Naive thymus-derived CD4-positive, alpha-beta T cell (primary cell): ENCODE measurements around the gene COA7. TPM values are rescaled to one million over a fixed set of nuclear protein-coding genes. Genes with fewer than 3 reads are reported as not detected.
"Not testable (repeated sequence)": the region's sequence is repeated elsewhere in the genome, so short reads cannot be mapped to it uniquely, and the experiment has no call there.

Experiments used
- ATAC-seq: fragments of 150-1000 bp; cut with Tn5 transposase; 2 replicates; pipeline ENCODE4 v1.10.0; 2021; ENCODE audit warnings: mild to moderate bottlenecking, moderate library complexity
- CTCF ChIA-PET: fragments of 350-600 bp; sonication (Branson Sonifier 250); formaldehyde crosslinking; loops from one replicate; lab custom pipeline; 2021; ENCODE audit warnings: antibody characterized with exemption; lab: Charles Lee
- POLR2A ChIA-PET: fragments of 350-600 bp; sonication (Branson Sonifier 250); formaldehyde crosslinking; loops from one replicate; lab custom pipeline; 2021; ENCODE audit warnings: antibody characterized with exemption, inconsistent platforms; lab: Charles Lee
- DNase-seq, 9 donors: peaks; one replicate each; pipeline versions ENCODE4 v3.0.0 to v3.0.0-alpha.2; 2020 to 2022; ENCODE audit warnings: mixed read lengths in 1 of 9
- H3K27ac ChIP-seq: one replicate; pipeline ENCODE4 v1.7.0; 2013; ENCODE audit warnings: mild to moderate bottlenecking, low read depth, low read length, moderate library complexity
- H3K27me3 ChIP-seq, 2 donors: one replicate each; pipeline ENCODE4 v1.7.0; 2013; ENCODE audit warnings: low read length in 2 of 2, mild to moderate bottlenecking in 2 of 2, moderate library complexity in 2 of 2; ENCODE audit not compliant: control insufficient read depth in 2 of 2, insufficient read depth in 2 of 2
- H3K36me3 ChIP-seq, 3 experiments: 1 replicate in 2 of 3; 2 replicates in 1 of 3; pipeline ENCODE4 v1.7.0; 2013; ENCODE audit warnings: low read length in 3 of 3, mild to moderate bottlenecking in 3 of 3, moderate library complexity in 1 of 3; ENCODE audit not compliant: insufficient read depth in 3 of 3, control insufficient read depth in 2 of 3
- H3K4me1 ChIP-seq, 2 donors: one replicate each; pipeline ENCODE4 v1.7.0; 2013; ENCODE audit warnings: low read length in 2 of 2, mild to moderate bottlenecking in 2 of 2, moderate library complexity in 1 of 2; ENCODE audit not compliant: control insufficient read depth in 2 of 2, insufficient read depth in 2 of 2
- H3K4me3 ChIP-seq: 2 replicates; pipeline ENCODE4 v1.7.0; 2013; ENCODE audit warnings: mild to moderate bottlenecking, low read length
- H3K9me3 ChIP-seq, 3 experiments: 1 replicate in 2 of 3; 2 replicates in 1 of 3; pipeline ENCODE4 v1.7.0; 2013; ENCODE audit warnings: low read length in 3 of 3; ENCODE audit not compliant: control insufficient read depth in 2 of 3
- H3K27ac Mint-ChIP-seq, 9 donors: one replicate each; pipeline ENCODE4 v1.8.0; 2020 to 2022; ENCODE audit warnings: mixed read lengths in 9 of 9, mild to moderate bottlenecking in 8 of 9, moderate library complexity in 5 of 9, inconsistent platforms in 2 of 9
- H3K27me3 Mint-ChIP-seq, 5 donors: one replicate each; pipeline ENCODE4 v1.8.0; 2021 to 2022; ENCODE audit warnings: mixed read lengths in 5 of 5, mild to moderate bottlenecking in 1 of 5
- H3K36me3 Mint-ChIP-seq, 5 donors: one replicate each; pipeline ENCODE4 v1.8.0; 2020 to 2022; ENCODE audit warnings: mixed read lengths in 5 of 5, mild to moderate bottlenecking in 3 of 5, inconsistent platforms in 1 of 5
- H3K4me1 Mint-ChIP-seq, 7 donors: one replicate each; pipeline ENCODE4 v1.8.0; 2020 to 2022; ENCODE audit warnings: mixed read lengths in 7 of 7, mild to moderate bottlenecking in 3 of 7, inconsistent platforms in 1 of 7
- H3K4me3 Mint-ChIP-seq, 10 donors: one replicate each; pipeline ENCODE4 v1.8.0; 2020 to 2022; ENCODE audit warnings: mild to moderate bottlenecking in 10 of 10, mixed read lengths in 10 of 10, moderate library complexity in 6 of 10, inconsistent platforms in 2 of 10
- H3K9me3 Mint-ChIP-seq, 11 donors: one replicate each; pipeline ENCODE4 v1.8.0; 2020 to 2022; ENCODE audit warnings: mixed read lengths in 11 of 11, mild to moderate bottlenecking in 4 of 11, inconsistent platforms in 1 of 11, moderate library complexity in 1 of 11
- intact Hi-C, 2 donors: fragments of 100-400 bp; cut with micrococcal nuclease; formaldehyde crosslinking; loops; one replicate each; pipeline ENCODE4 v1.15.1; 2023
- polyA plus RNA-seq, 2 donors: library from polyadenylated mRNA; unstranded; fragments of 300-500 nt; fragmentation: Illumina TruSeq; gene quantifications; one replicate each; pipeline ENCODE4 v1.2.3, GENCODE V29; 2021
- total RNA-seq, 6 experiments: library from RNA in 5 of 6; stranded (reverse) in 5 of 6; gene quantifications; 1 replicate in 5 of 6; 2 replicates in 1 of 6; pipeline ENCODE4 v1.2.3 and lab custom pipeline; 2021 to 2026

Gene COA7
- total and polyA plus RNA-seq, 7 experiments from 2014 or later: 1.4 to 14.4 (median 3.0) TPM

- H3K27ac Mint-ChIP-seq: peak overlapping the region in 1 of 9 donors; percentile 9
- H3K4me3 Mint-ChIP-seq: no peak overlapping the region
- CTCF ChIA-PET: no interaction called here
Measured at GRCh38 chr1:52738148-52738547, 40.0 kb upstream of the COA7 start.

GRCh38 chr1:52735371-52735770, 37.2 kb upstream of the COA7 start:
- intact Hi-C loops, H3K4me3 Mint-ChIP-seq, CTCF ChIA-PET, H3K4me3 ChIP-seq, H3K27ac Mint-ChIP-seq, H3K4me1 ChIP-seq, ATAC-seq, POLR2A ChIA-PET, H3K9me3 Mint-ChIP-seq, H3K27me3 ChIP-seq, H3K9me3 ChIP-seq, DNase-seq, H3K36me3 ChIP-seq, H3K27me3 Mint-ChIP-seq, H3K27ac ChIP-seq: not testable (repeated sequence)
- H3K4me1 Mint-ChIP-seq: peaks cover 0 to 57% (median 36%) of the 10 kb centered on the region in 7 donors
- peaks cover 0 to 10% (median 5%) of the 10 kb centered on the region in 5 donors for H3K36me3 Mint-ChIP-seq

More at GRCh38 chr1:52738148-52738547, 40.0 kb upstream of the COA7 start:
- H3K4me1 ChIP-seq: no peaks in the 10 kb centered on the region
- Mint-ChIP-seq H3K36me3 (peaks cover 0 to 16% (median 7%) of the 10 kb centered on the region in 5 donors), H3K4me1 (peaks cover 0 to 53% (median 34%) of the 10 kb centered on the region in 7 donors), H3K9me3 (peaks cover 0 to 5% (median 0%) of the 10 kb centered on the region in 11 donors), H3K27me3 (no peaks in the 10 kb centered on the region)
- intact Hi-C loops: no loop called here
- no peaks in the 10 kb centered on the region for H3K36me3 ChIP-seq
- POLR2A ChIA-PET: interaction anchor here (0.7 kb wide), 1 partner anchor 540 kb away, joined by 5 read pairs; no protein-coding TSS in a partner anchor
- ATAC-seq (no peak), DNase-seq (no peak)
- no peaks in the 10 kb centered on the region for H3K27me3 ChIP-seq
- H3K4me3 ChIP-seq: no peak overlapping the region
- H3K27ac ChIP-seq: no peak overlapping the region
- no peaks in the 10 kb centered on the region for H3K9me3 ChIP-seq

DNA sequence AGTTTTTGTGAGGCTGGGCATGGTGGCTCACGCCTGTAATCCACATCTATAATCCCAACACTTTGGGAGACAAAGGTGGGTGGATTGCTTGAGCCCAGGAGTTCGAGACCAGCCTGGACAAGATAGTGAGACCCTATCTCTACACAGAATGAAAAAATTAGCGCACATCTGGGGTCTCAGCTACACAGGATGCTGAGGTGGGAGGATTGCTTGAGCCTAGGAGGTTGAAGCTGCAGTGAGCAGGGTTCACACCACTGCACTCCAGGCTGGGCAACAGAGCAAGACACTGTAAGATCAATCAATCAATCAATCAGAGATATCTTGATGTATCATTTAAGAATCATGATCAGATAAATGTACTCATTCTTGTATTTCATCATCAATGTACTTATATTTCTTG, 35.2 kb upstream of the COA7 start:
- Mint-ChIP-seq H3K4me3 (no peak overlapping the region), H3K4me1 (peaks cover 7 to 58% (median 35%) of the 10 kb centered on the region in 7 donors), H3K27me3 (no peaks in the 10 kb centered on the region), H3K36me3 (peaks cover 0 to 8% (median 6%) of the 10 kb centered on the region in 5 donors), H3K9me3 (no peaks in the 10 kb centered on the region), H3K27ac (peak overlapping the region in 1 of 9 donors; percentile 4)
- no peaks in the 10 kb centered on the region for H3K9me3 ChIP-seq
- intact Hi-C loops: no loop called here
- no peak overlapping the region for H3K27ac ChIP-seq
- DNase-seq: no peak
- H3K36me3 ChIP-seq: peaks cover 0 to 3% (median 0%) of the 10 kb centered on the region in 3 experiments
- ChIA-PET POLR2A (no interaction called here), CTCF (interaction anchor here (0.5 kb wide), 1 partner anchor 10 kb away, joined by 3 read pairs; no protein-coding TSS in a partner anchor)
- no peaks in the 10 kb centered on the region for H3K27me3 ChIP-seq
- H3K4me1 ChIP-seq: peaks cover 0 to 3% of the 10 kb centered on the region in 2 donors
- no peak overlapping the region for H3K4me3 ChIP-seq
- no peak for ATAC-seq

- peaks cover 24 to 64% (median 52%) of the 10 kb centered on the region in 7 donors for H3K4me1 Mint-ChIP-seq
- Histone ChIP-seq H3K27me3 (no peaks in the 10 kb centered on the region), H3K36me3 (peaks cover 0 to 7% (median 0%) of the 10 kb centered on the region in 3 experiments), H3K4me3 (no peak overlapping the region), H3K9me3 (no peaks in the 10 kb centered on the region), H3K4me1 (peaks cover 12 to 19% of the 10 kb centered on the region in 2 donors), H3K27ac (no peak overlapping the region)
- H3K27ac Mint-ChIP-seq: peak overlapping the region in 4 of 9 donors; percentile 72 to 96 (median 89)
- peaks cover 0 to 4% (median 0%) of the 10 kb centered on the region in 5 donors for H3K27me3 Mint-ChIP-seq
- DNase-seq: no peak
- H3K4me3 Mint-ChIP-seq: peak overlapping the region; percentile 51 to 99 (median 97)
- ATAC-seq: no peak
- CTCF ChIA-PET: interaction anchor here (0.6 to 0.7 kb wide), 2 partner anchors 29 to 186 kb away, joined by 3 to 4 read pairs; no protein-coding TSS in a partner anchor
- H3K36me3 Mint-ChIP-seq: peaks cover 0 to 9% (median 4%) of the 10 kb centered on the region in 5 donors
- H3K9me3 Mint-ChIP-seq: peaks cover 0 to 1% (median 0%) of the 10 kb centered on the region in 11 donors
- intact Hi-C loops: loop anchor here (2.0 to 10.0 kb wide), 5 partner anchors 21 to 1217 kb away; partner anchors contain the start of genes CC2D1B (in 1 of the 2), IFT25 (in 1 of the 2), LRRC42 (in 1 of the 2) and NRDC (in 1 of the 2)
- POLR2A ChIA-PET: interaction anchor here (0.8 to 3.9 kb wide), 2 partner anchors 22 to 24 kb away, joined by 4 to 26 read pairs; no protein-coding TSS in a partner anchor
Measured at GRCh38 chr1:52727956-52728656, 30.0 kb upstream of the COA7 start.

DNA sequence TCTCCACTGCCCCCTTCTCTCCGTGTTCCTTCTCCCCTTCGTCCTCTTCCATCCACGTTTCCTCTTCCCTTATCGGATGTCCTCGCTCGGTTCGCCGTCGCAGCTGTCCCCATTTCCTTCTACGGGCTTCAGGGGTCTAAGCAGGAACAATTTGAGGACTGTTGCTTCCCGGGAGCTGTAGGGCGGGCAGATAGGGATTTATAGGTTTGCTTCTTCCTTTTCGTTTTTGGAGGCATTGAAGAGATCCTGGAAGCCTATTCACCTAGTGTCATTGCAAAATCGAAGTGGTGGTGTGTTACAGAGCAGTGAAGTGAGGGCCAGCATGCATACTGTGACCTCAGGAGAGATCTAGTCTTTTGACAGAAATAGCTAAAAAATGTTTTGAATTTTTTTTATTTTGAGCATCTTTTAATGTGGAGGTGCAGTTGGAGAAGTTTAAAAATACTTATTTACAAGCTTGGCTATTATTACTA, 29.0 kb upstream of the COA7 start:
- H3K9me3 Mint-ChIP-seq: peaks cover 0 to 1% (median 0%) of the 10 kb centered on the region in 11 donors
- H3K27me3 ChIP-seq: no peaks in the 10 kb centered on the region
- ChIA-PET CTCF (interaction anchor here (1.3 kb wide), 1 partner anchor 24 kb away, joined by 4 read pairs; no protein-coding TSS in a partner anchor), POLR2A (interaction anchor here (0.8 to 3.9 kb wide), 3 partner anchors 21 to 303 kb away, joined by 4 to 26 read pairs (median 4); no protein-coding TSS in a partner anchor)
- H3K4me3 ChIP-seq: peak overlapping the region; percentile 85
- DNase-seq (peak in 1 of 9 donors; percentile 7), ATAC-seq (no peak)
- peak overlapping the region; percentile 88 to 99 (median 97) for H3K4me3 Mint-ChIP-seq
- H3K36me3 Mint-ChIP-seq: peaks cover 0 to 9% (median 4%) of the 10 kb centered on the region in 5 donors
- H3K4me1 ChIP-seq: peaks cover 12 to 19% of the 10 kb centered on the region in 2 donors
- H3K27ac ChIP-seq: peak overlapping the region; percentile 89
- no peaks in the 10 kb centered on the region for H3K9me3 ChIP-seq
- peaks cover 0 to 6% (median 0%) of the 10 kb centered on the region in 5 donors for H3K27me3 Mint-ChIP-seq
- peaks cover 0 to 7% (median 0%) of the 10 kb centered on the region in 3 experiments for H3K36me3 ChIP-seq
- H3K4me1 Mint-ChIP-seq: peaks cover 24 to 64% (median 55%) of the 10 kb centered on the region in 7 donors
- peak overlapping the region; percentile 72 to 97 (median 90) for H3K27ac Mint-ChIP-seq
- intact Hi-C loops: loop anchor here (2.0 to 10.0 kb wide), 5 partner anchors 22 to 1218 kb away; partner anchors contain the start of genes CC2D1B (in 1 of the 2), IFT25 (in 1 of the 2), LRRC42 (in 1 of the 2) and NRDC (in 1 of the 2)
